ENCODE data around the gene TEX38.
"Not testable (repeated sequence)": the region's sequence is repeated elsewhere in the genome, so short reads cannot be mapped to it uniquely, and the experiment has no call there.

TEX38 gene

GRCh38 chr1:46687921-46688509, 16.4 kb downstream of the TEX38 start:
- no peak for DNase-seq (ENCODE audit: low read depth, low spot score)

GRCh38 chr1:46689356-46689755, 17.7 kb downstream of the TEX38 start:
- DNase-seq (ENCODE audit: low read depth, low spot score): no peak

- no peak for DNase-seq (ENCODE audit: low read depth, low spot score)
These were observed 18.2 kb downstream of the TEX38 start for GRCh38 chr1:46689897-46690296.

DNA sequence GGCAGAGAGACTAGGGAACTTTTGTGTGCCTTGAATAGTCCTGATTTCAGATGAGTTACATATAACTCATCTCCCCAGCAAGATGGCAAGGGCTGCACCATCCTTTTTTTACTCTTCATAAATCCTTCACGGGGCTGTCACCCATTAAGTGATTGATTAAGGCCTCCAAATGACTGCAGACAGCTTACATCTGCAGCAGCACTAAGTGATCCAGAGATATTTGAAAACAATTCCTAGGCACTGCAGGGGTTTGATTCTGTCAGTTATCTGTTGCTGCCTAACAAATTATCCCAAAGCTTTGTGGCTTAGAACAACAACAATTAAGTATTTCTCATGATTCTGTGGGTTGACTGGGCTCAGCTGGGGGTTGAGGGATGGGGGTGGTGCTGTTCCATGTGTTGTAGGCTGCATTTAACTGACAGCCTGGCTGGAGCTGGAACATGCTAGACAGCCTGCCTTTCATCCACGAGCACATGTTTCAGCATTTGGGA, 19.3 kb downstream of the TEX38 start:
- DNase-seq (ENCODE audit: low read depth, low spot score): no peak

DNA sequence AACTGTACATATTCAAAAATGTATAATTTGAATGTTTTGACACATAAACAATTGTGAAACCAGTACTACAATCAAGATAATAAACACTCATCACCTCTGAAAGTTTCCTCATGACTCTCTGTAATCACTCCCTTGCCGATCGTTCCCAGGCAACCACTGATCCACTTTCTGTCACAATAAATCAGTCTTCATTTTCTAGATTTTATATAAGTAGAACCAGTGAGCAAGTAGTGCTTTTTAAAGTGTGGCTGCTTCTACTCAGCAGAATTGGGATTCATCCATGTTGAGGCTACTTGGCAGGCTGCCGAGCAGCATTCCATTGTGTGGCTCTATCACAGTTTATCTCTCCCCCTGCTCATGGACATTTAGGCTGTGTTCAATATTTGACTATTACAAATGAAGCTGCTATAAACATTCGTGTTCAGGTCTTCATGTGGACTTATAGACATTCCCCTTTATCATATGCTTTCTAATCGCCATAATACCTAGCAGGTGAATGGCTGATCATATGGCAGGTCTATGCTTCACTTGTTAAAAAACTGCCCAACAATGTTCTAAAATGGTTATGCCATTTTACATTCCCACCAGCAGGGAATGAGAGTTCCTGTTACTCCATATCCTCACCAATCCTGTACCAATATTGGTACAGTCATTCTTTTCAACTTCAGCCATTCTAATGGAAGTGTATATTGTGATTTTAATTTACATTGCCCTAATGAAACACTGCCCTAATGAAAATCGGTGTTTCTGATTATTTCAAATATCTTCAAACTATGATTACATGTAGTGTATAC, 20.5 kb downstream of the TEX38 start:
- no peak for DNase-seq (ENCODE audit: low read depth, low spot score)

- DNase-seq (ENCODE audit: low read depth, low spot score): no peak
These were observed 21.4 kb downstream of the TEX38 start for GRCh38 chr1:46692811-46693770.

GRCh38 chr1:46694676-46695075, 23.0 kb downstream of the TEX38 start:
- DNase-seq (ENCODE audit: low read depth, low spot score): not testable (repeated sequence)

GRCh38 chr1:46697053-46697452, 25.4 kb downstream of the TEX38 start:
- DNase-seq (ENCODE audit: low read depth, low spot score): no peak

GRCh38 chr1:46699666-46700065, 28.0 kb downstream of the TEX38 start:
- no peak for DNase-seq (ENCODE audit: low read depth, low spot score)

GRCh38 chr1:46703927-46704641, 32.4 kb downstream of the TEX38 start:
- DNase-seq (ENCODE audit: low read depth, low spot score): no peak

- no peak for DNase-seq (ENCODE audit: low read depth, low spot score)
These were observed 33.8 kb downstream of the TEX38 start for GRCh38 chr1:46705408-46705807.

- no peak for DNase-seq (ENCODE audit: low read depth, low spot score)
These were observed 36.5 kb downstream of the TEX38 start for GRCh38 chr1:46708121-46708520.

- DNase-seq (ENCODE audit: low read depth, low spot score): no peak
These were observed 43.3 kb downstream of the TEX38 start for GRCh38 chr1:46714976-46715375.

DNA sequence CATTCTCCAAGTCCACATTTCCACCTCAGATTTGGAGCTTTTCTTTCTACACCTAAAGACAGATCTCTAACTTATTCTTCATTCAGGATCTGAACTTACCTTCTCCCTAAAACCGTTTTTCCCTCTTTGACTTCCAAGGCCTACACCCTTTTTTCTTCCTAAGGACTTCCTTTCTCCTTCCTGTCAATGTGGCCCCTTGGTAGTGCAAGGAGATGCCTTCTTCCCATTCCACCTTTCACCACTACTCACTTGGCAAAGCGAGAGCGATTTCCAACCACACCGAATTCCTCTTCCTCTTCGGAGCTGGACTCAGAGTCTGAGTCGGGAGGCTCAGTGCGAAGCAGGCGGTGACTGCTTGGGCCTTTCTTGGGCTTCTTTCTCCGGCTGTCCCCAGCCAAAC, 46.0 kb downstream of the TEX38 start:
- no peak for DNase-seq (ENCODE audit: low read depth, low spot score)

DNA sequence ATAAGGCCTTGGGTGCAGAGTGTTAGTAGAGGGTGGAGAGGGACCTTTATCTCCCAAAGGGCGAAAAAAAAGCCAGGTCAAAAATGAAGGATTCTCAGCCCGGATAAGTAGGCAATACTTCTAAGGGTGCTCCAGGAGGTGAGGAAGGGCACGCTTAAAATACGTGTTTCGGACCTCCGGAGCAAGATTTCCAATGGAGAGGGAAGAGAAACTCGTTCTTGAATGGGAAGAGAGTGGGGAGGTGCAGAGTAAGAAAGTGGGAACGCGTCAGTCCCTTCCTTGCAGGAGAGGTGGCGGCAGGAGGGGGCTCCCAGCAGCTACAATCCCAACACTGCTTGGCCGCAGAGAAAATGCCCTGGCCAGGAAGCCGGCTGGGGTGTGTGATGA, 46.7 kb downstream of the TEX38 start:
- DNase-seq (ENCODE audit: low read depth, low spot score): no peak

DNA sequence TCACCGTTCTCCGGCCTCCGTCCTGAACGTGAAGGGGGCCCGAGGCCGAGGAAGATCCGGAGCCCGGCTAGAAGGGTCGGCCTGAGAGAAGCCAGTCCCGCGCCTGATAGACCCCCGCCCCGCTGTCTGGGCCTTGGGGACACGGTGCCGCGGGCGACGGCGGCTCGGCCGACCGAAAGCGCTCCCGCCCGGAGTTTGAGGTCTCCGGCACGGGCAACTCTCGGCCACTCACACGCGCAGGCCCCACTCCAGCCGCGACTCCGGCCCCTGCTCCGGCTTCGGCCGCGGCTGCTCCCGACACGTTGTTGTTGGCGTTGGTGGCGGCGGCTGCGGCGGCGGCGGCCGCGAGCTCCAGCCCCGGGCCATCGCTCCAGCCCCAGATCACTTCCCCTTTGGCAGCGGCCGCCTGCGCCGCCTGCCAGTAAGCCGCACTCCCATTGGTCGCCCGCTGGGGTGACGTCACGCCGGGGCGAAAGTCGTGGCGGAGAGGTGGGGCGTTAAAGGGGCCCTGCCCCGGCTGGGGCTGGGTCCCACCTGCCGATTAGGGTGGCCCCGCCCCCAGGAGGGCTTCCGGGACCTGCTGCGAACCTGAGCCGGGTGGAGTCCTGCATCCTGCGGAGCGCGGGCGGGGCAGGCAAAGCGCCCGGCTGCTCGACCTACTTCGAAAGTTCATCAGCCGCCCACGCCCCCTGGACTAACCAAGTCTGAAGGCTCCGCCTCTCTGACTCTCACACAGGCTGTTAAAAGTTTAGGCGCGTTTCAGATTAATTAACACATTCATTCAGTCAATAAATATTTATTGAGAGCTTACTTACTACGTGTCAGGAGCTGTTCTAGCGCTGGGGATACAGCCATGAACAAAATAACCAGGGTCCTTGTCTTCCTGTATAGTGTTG, 47.3 kb downstream of the TEX38 start, which contains the start of gene EFCAB14:
Gene EFCAB14, minus strand, starts transcription at position 388 of the 896 bp plus-strand sequence. CDS start 1,027 bp downstream, outside the sequence.
- peak; percentile 96 for DNase-seq (ENCODE audit: low read depth, low spot score)

GRCh38 chr1:46719689-46720088, 48.0 kb downstream of the TEX38 start:
- DNase-seq (ENCODE audit: low read depth, low spot score): no peak

- not testable (repeated sequence) for DNase-seq (ENCODE audit: low read depth, low spot score)
These were observed 48.7 kb downstream of the TEX38 start for GRCh38 chr1:46720319-46720718.

GRCh38 chr1:46721204-46721603, 49.5 kb downstream of the TEX38 start:
- no peak for DNase-seq (ENCODE audit: low read depth, low spot score)

DNA sequence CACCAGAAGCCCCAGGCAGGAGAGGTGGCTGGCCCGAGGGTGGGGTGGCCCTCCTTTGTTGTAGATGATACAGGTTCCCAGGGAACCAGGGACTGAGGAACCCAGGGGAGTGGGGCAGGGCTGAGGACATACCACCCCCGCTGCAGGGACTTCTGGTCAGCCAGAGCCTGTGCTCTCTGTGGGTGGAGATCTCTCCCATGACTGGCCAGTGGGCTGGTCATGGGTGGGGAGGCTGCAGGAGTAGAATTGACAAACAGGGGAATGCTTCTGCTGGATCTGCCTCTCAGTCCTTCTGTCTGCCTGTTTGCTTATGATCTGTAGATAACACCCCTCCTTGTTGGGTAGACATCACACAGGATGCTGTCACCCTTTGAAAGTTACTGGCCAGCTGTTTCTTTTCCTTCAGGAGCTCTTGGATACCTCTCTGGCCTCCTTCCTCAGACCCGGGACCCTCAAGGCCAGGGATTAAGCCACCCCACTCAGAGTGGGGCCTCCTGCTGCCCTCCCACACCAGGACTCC, 50.1 kb downstream of the TEX38 start:
- no peak for DNase-seq (ENCODE audit: low read depth, low spot score)
